K562 (cell line): ENCODE results near the gene GNAI2. TPM values are rescaled to one million over a fixed set of nuclear protein-coding genes. Genes with fewer than 3 reads are reported as not detected.

Experiments used
- CBX3 ChIP-seq, 2 experiments: IDR thresholded peaks; 1 replicate in 1 of 2; 2 replicates in 1 of 2; pipeline ENCODE4 v1.6.1; 2012; ENCODE audit warnings: inconsistent platforms in 2 of 2, low read length in 2 of 2, borderline replicate concordance in 1 of 2, control low read depth in 1 of 2
- DDX20 ChIP-seq: fragments of 450-650 bp; IDR thresholded peaks from 2 replicates; pipeline ENCODE4 v1.6.1; 2016; ENCODE audit warnings: missing genetic modification characterization, low read depth, mild to moderate bottlenecking, missing compliant biosample characterization, moderate library complexity
- GABPB1 ChIP-seq: sonication (generic); formaldehyde crosslinking; IDR thresholded peaks from 2 replicates; pipeline ENCODE4 v1.8.0; 2022; ENCODE audit warnings: mild to moderate bottlenecking, missing genetic modification reagents
- HCFC1 ChIP-seq: IDR thresholded peaks from 2 replicates; pipeline ENCODE4 v1.6.1; 2012; ENCODE audit warnings: low read depth, low read length, improper control_type of control experiment
- HSF4 ChIP-seq: fragments of 250-450 bp; sonication (Bioruptor Pico); IDR thresholded peaks from 2 replicates; pipeline ENCODE4 v2.1.2; 2022; ENCODE audit warnings: mild to moderate bottlenecking, moderate library complexity, borderline replicate concordance
- NCOA4 ChIP-seq: fragments of 450-650 bp; IDR thresholded peaks from 2 replicates; pipeline ENCODE4 v1.6.1; 2018; ENCODE audit warnings: mild to moderate bottlenecking; ENCODE audit not compliant: partially characterized antibody
- NELFE ChIP-seq: IDR thresholded peaks from 2 replicates; pipeline ENCODE4 v1.6.1; 2011; ENCODE audit warnings: mild to moderate bottlenecking; ENCODE audit not compliant: insufficient read depth, insufficient read length
- POLR2B ChIP-seq: fragments of 450-650 bp; IDR thresholded peaks from 2 replicates; pipeline ENCODE4 v1.6.1; 2018; ENCODE audit warnings: low read depth; ENCODE audit not compliant: partially characterized antibody
- TAF7 ChIP-seq: fragments of 450-650 bp; IDR thresholded peaks from 2 replicates; pipeline ENCODE4 v1.6.1; 2016; ENCODE audit warnings: missing genetic modification characterization, missing compliant biosample characterization
- ZKSCAN1 ChIP-seq: fragments of 150-350 bp; IDR thresholded peaks from 2 replicates; pipeline ENCODE4 v1.6.1; 2016; ENCODE audit warnings: low read depth, low read length
- ZKSCAN8 ChIP-seq: fragments of 200-800 bp; sonication (Bioruptor generic); IDR thresholded peaks from 2 replicates; pipeline ENCODE4 v1.6.1; 2016; ENCODE audit warnings: missing genetic modification characterization, missing compliant biosample characterization
- polyA plus RNA-seq, 8 experiments: library from polyadenylated mRNA; depleted of rRNA in 4 of 8; stranded (reverse) in 5 of 8; unstranded in 3 of 8; fragments of >200 nt; fragmentation: Nextera tagmentation in 2 of 8; fragmentation: Illumina TruSeq in 1 of 8; extraction: Ambion mirVana in 2 of 8; extraction: Trizol in 1 of 8; gene quantifications; 2 replicates each; pipeline versions ENCODE4 v1.2.1 to v1.2.3, GENCODE V29; 2011 to 2014; ENCODE audit warnings: inconsistent platforms in 1 of 8, missing spikeins in 1 of 8
- total RNA-seq, 7 experiments: library from RNA; depleted of rRNA in 6 of 7; stranded (reverse); fragments of >200 nt in 6 of 7; fragmentation: Illumina TruSeq in 2 of 7; extraction: Trizol in 2 of 7; gene quantifications; 2 replicates each; pipeline versions ENCODE4 v1.2.1 to v1.2.3, GENCODE V29; 2011 to 2021; ENCODE audit warnings: low replicate concordance in 1 of 7
- TF ChIP-seq, protein P1 (sequence below): fragments of 250-450 bp; sonication (Bioruptor Pico); IDR thresholded peaks from 2 replicates; pipeline ENCODE4 v1.4.0; 2020
- TF ChIP-seq, protein P2 (sequence below): fragments of 250-450 bp; sonication (Bioruptor Pico); IDR thresholded peaks from 2 replicates; pipeline ENCODE4 v1.8.0; 2021; ENCODE audit warnings: moderate library complexity, mild to moderate bottlenecking, inconsistent platforms
- TF ChIP-seq, protein P3 (sequence below): sonication (generic); formaldehyde crosslinking; IDR thresholded peaks from 2 replicates; pipeline ENCODE4 v1.9.0; 2022; ENCODE audit warnings: mild to moderate bottlenecking, missing genetic modification reagents
- TF ChIP-seq, protein P4 (sequence below): fragments of 450-650 bp; IDR thresholded peaks from one replicate; pipeline ENCODE4 v1.6.1; 2018; ENCODE audit warnings: mild to moderate bottlenecking, moderate library complexity; ENCODE audit not compliant: partially characterized antibody
- TF ChIP-seq, protein P5 (sequence below): fragments of 200-800 bp; sonication (Bioruptor generic); IDR thresholded peaks from 2 replicates; pipeline ENCODE4 v1.6.1; 2016; ENCODE audit warnings: missing genetic modification characterization, missing compliant biosample characterization

Gene GNAI2
- total and polyA plus RNA-seq, 9 of the 15 experiments (the other 6 are each of a cell fraction or from before 2014, with no cell fraction given) = 1.1 to 72.2 (median 42.7) TPM

DNA sequence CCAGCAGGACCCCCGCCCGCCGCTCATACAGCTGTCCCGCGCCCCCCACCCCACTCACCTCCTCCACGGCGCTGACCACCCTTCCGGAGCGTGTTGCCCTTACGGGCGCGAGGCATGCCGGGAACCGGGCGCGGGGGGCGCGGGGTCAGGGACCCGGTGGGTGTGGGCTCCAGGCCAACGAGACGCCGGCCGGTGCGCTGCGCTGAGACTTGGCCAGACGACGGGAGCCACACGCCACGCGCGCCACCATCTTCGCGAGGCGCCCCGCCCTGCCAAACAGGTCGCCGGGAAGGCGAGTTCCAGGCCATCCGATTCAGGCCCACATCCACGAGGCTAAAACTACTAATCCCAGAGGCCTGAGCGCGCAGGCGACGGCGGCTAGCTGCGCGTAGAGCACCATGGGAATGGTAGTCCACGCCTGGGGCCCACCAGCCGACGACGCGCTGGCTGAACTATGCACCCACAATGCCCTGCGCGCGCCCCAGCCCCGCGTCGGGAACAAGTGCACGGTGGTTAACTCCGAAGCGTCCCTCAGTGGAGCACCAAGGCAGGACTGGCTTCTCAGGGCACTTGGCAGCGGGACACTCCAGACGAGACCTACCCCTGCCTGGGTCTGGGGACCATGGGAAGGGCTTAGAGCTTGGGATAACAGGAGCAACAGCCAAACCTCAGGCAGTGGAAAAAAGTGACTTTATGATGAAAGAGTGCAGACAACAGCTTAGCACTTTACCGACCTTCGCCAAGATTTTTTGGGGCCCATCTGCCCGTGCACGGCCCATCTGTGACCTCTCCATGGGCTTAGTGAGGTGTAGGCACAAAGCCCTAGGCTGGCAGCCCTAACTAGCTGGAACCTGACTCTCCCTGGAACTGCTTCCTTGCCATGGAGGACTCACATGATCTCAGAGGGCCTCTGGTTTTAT lies 56.4 kb downstream of the GNAI2 start, which contains the start of gene IFRD2 (continued):
- TF ChIP-seq, protein P1, sequence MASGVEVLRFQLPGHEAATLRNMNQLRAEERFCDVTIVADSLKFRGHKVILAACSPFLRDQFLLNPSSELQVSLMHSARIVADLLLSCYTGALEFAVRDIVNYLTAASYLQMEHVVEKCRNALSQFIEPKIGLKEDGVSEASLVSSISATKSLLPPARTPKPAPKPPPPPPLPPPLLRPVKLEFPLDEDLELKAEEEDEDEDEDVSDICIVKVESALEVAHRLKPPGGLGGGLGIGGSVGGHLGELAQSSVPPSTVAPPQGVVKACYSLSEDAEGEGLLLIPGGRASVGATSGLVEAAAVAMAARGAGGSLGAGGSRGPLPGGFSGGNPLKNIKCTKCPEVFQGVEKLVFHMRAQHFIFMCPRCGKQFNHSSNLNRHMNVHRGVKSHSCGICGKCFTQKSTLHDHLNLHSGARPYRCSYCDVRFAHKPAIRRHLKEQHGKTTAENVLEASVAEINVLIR (CRISPR knock-in tag) = peak; percentile 88
- TF ChIP-seq, protein P2, sequence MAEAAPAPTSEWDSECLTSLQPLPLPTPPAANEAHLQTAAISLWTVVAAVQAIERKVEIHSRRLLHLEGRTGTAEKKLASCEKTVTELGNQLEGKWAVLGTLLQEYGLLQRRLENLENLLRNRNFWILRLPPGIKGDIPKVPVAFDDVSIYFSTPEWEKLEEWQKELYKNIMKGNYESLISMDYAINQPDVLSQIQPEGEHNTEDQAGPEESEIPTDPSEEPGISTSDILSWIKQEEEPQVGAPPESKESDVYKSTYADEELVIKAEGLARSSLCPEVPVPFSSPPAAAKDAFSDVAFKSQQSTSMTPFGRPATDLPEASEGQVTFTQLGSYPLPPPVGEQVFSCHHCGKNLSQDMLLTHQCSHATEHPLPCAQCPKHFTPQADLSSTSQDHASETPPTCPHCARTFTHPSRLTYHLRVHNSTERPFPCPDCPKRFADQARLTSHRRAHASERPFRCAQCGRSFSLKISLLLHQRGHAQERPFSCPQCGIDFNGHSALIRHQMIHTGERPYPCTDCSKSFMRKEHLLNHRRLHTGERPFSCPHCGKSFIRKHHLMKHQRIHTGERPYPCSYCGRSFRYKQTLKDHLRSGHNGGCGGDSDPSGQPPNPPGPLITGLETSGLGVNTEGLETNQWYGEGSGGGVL (CRISPR knock-in tag) = no peak
- peak; percentile 87 for TF ChIP-seq GABPB1
- TF ChIP-seq CBX3 (IDR thresholded peaks at IDR 0.05; ENCODE audit: borderline replicate concordance in 1 of 2, low read length in 2 of 2) = no peak
- TF ChIP-seq TAF7 (tag) = no peak
- TF ChIP-seq ZKSCAN8 (CRISPR knock-in tag) = 0 out of 2 replicates have a peak, but pooled peaks have one; percentile 34
- no peak for TF ChIP-seq DDX20 (tag)
- no peak for TF ChIP-seq NELFE
- TF ChIP-seq, protein P3, sequence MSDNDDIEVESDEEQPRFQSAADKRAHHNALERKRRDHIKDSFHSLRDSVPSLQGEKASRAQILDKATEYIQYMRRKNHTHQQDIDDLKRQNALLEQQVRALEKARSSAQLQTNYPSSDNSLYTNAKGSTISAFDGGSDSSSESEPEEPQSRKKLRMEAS (CRISPR knock-in tag) = peak; percentile 95
- peak; percentile 100 for TF ChIP-seq HCFC1
- TF ChIP-seq, protein P4, sequence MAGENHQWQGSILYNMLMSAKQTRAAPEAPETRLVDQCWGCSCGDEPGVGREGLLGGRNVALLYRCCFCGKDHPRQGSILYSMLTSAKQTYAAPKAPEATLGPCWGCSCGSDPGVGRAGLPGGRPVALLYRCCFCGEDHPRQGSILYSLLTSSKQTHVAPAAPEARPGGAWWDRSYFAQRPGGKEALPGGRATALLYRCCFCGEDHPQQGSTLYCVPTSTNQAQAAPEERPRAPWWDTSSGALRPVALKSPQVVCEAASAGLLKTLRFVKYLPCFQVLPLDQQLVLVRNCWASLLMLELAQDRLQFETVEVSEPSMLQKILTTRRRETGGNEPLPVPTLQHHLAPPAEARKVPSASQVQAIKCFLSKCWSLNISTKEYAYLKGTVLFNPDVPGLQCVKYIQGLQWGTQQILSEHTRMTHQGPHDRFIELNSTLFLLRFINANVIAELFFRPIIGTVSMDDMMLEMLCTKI = no peak
- TF ChIP-seq, protein P5, sequence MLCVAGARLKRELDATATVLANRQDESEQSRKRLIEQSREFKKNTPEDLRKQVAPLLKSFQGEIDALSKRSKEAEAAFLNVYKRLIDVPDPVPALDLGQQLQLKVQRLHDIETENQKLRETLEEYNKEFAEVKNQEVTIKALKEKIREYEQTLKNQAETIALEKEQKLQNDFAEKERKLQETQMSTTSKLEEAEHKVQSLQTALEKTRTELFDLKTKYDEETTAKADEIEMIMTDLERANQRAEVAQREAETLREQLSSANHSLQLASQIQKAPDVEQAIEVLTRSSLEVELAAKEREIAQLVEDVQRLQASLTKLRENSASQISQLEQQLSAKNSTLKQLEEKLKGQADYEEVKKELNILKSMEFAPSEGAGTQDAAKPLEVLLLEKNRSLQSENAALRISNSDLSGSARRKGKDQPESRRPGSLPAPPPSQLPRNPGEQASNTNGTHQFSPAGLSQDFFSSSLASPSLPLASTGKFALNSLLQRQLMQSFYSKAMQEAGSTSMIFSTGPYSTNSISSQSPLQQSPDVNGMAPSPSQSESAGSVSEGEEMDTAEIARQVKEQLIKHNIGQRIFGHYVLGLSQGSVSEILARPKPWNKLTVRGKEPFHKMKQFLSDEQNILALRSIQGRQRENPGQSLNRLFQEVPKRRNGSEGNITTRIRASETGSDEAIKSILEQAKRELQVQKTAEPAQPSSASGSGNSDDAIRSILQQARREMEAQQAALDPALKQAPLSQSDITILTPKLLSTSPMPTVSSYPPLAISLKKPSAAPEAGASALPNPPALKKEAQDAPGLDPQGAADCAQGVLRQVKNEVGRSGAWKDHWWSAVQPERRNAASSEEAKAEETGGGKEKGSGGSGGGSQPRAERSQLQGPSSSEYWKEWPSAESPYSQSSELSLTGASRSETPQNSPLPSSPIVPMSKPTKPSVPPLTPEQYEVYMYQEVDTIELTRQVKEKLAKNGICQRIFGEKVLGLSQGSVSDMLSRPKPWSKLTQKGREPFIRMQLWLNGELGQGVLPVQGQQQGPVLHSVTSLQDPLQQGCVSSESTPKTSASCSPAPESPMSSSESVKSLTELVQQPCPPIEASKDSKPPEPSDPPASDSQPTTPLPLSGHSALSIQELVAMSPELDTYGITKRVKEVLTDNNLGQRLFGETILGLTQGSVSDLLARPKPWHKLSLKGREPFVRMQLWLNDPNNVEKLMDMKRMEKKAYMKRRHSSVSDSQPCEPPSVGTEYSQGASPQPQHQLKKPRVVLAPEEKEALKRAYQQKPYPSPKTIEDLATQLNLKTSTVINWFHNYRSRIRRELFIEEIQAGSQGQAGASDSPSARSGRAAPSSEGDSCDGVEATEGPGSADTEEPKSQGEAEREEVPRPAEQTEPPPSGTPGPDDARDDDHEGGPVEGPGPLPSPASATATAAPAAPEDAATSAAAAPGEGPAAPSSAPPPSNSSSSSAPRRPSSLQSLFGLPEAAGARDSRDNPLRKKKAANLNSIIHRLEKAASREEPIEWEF = peak; percentile 64; the same call in 1 of the 2 replicates
- TF ChIP-seq POLR2B = no peak
- no peak; the same call in 1 of the 2 replicates for TF ChIP-seq ZKSCAN1
- TF ChIP-seq HSF4 (CRISPR knock-in tag) = no peak
- no peak for TF ChIP-seq NCOA4
